GM18520 (cell line): Measurements from ENCODE around the gene MPC2.
"Not testable (repeated sequence)": the region's sequence is repeated elsewhere in the genome, so short reads cannot be mapped to it uniquely, and the experiment has no call there.

Experiments used
- ATAC-seq: cut with Tn5 transposase; IDR thresholded peaks from one replicate; pipeline ENCODE4 v1.9.1; 2021; ENCODE audit not compliant: unreplicated experiment

Gene MPC2

DNA sequence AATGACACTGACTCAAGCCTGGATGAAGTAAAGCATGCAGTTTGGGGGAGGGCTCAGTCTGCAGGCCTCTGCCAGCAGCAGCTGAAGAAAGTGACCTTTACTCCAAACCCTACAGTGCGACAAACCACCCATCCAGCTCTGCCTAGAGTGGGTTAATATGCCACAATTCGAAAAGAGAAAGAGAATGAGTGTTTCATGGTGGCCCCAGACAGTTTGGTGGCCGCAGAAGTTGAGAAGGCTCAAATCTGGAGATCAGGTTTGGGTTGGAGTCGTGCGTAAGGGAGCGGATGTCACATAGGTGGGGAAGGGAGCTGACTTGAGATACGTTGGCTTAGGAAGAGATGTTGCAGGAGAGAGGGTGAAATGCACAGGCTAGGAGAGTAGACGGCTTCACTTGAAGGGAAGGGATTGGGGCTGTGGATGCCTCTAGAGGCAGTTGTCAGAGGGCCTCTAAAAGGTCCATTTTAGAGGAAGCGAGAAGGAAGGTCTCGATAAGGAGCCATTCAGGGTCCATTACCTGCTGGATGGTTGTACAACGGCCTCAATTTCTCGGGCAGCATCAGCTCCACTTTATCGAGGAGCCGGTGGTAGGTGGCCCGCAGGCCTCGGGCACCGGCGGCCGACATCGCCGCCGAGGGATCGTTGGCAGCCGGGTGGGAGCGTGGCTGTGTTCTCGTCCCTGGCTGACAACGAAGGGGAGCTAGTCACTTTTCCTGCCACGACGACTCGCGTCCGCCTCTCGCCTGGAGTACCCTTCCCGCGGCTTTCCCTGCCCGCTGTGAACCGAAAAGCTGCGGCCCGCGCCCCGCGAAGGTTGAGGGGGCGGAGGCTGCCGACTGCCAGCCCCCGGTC lies 1.4 kb downstream of the MPC2 start:
- ATAC-seq = no peak

DNA sequence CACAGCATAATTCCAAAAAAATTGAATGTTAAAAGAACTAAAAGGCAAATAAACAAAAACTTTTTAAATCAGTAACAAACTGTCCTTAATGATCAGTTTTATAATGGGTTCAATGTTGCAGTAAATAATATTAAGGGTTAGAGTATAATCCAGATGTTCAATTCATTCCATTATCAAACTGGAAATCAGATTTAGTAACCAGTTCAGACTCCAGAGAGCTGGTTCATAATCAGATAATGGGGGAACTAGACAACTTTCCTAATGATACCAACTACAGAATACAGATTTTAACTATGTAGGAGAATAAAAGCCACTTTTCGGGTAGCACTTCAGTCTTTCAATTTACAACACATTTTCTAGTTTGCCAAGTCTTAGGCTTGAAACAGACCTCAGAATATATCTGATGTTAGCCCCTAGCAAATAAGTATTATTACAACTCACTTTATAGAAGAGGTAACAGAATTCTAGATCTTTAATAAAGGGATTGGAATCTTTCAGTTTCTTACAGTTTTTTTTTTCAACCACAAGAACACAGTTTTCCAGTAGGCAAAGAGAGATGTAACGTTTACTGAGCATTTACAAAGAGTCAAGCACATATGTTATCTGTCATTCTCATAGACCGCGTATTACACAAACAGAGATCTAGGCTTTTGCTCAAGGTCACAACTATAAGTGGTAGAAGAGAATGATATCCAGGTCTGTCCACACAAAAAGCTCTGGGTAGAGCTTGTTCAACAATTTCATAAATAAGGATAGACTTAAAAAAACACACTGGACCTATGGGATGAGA lies 2.3 kb downstream of the MPC2 start:
- ATAC-seq = no peak

DNA sequence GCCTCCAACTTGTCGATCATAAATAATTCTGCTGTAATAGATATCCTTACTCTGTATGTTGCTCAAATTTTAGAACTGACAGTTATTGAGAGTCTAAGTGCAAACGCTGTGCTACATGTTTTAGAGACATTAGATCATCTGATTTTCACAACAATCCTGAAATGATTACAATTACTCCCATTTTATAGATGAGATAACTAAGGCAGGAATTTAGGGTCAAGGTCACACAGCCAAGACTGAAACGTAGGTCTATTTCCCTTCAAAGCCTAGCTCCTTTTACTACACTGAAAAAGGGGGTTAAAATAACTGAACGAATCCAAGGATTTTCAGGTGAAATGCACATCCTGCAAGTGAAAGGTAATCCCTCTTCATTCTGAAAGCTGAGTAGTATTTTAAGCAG lies 3.1 kb downstream of the MPC2 start:
- ATAC-seq = no peak

DNA sequence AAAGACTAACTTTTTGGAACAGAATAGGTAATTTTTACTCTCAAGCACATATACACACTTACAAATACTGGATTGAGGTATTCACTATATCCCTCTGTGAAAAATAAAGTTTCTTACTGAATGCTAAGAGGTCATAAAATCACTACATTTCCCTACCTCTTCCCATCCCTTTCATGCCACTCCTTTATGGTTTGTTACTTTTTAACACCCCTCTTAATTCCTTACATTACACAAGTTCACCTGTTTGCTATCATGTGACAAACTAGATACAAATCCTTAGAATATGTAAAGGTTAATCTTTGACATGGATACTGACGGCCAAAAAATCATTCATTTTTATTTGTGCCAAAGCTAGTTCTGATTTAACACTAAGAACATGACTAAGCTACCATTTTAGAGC lies 7.1 kb downstream of the MPC2 start:
- no peak for ATAC-seq

DNA sequence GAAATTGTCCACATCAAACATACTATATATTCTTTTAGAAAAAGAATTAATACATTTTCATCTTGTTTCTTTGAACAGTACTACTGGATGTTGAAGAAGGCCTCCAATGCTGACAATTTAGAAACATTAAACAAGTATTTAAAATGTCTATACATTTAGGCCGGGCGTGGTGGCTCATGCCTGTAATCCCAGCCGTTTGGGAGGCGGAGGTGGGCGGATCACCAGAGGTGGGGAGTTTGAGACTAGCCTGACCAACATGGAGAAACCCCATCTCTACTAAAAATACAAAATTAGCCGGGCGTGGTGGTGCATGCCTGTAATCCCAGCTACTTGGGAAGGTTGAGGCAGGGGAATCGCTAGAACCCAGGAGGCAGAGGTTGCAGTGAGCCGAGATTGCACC lies 8.0 kb downstream of the MPC2 start:
- not testable (repeated sequence) for ATAC-seq

DNA sequence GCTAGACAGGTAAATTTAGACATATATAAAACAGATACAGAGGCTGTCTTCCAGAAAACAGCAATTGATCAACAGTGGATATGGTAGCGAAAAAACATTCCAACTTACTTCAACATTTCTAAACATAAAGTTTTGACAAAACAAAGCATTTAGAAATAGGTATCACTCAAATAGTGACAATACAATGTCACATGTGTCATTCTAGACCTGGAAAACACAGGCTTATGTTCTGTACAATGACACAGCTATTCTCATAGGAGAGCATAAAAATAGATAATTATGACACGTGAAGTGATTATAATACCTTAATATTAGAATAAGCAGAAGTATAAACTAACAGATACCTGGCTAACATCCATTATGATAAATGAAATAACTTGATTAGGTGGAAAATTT lies 8.4 kb downstream of the MPC2 start:
- no peak for ATAC-seq

DNA sequence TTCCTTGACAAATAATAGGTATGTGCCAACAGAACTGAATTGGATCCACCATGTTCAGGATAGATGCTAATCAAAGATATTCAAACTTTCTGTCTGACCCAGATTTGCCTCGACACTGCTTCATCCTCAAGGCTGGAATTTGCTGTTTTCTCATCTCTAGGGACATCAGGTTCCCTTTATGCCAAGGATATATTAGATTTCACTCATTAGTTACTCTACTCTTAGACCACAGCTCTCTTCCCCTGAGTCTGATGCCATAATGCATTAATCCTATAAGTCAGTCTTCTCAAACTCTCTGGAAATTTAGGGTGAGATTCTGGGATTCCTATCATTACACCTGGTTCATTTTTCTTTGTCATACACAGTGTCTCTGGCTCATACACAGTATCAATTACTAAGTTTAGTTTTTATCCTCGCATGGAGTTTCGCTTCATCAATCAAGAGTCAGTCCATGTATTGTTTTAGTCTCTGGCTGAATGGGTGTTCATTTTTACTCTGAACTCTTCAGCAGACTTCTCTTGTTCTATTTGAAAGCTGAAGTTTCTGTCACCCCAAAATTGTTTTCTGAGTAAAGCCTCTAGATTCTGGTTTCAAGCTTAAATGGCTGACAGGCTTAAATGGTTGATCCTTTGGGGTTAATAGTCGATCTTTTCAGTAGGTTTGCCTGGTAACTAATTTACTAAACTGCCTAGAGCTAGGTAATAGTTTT lies 9.7 kb downstream of the MPC2 start:
- no peak for ATAC-seq

DNA sequence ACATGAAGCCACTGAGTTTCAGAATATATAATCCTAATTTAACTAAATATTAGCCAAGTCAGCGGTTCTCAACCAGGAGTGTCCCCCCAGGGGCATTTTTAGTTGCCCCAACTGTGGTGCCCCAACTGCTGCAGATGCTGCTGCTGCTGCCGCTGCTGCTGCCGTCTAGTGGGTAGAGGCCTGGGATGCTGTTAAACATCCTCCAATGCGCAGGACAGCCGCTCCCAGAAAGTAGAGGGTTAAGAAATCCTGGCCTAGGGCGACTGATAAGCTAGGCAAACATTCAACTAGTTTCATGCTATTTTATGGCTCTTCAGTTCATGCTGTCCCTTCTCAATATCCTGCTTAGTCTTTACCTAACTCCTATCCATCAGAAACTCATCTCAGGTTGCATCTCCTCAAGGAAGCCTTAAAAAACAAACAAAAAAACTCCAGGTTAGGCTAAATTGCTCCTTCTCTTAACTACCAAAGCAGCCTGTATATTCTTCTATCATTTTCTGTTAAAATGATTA lies 10.3 kb downstream of the MPC2 start:
- ATAC-seq = no peak

DNA sequence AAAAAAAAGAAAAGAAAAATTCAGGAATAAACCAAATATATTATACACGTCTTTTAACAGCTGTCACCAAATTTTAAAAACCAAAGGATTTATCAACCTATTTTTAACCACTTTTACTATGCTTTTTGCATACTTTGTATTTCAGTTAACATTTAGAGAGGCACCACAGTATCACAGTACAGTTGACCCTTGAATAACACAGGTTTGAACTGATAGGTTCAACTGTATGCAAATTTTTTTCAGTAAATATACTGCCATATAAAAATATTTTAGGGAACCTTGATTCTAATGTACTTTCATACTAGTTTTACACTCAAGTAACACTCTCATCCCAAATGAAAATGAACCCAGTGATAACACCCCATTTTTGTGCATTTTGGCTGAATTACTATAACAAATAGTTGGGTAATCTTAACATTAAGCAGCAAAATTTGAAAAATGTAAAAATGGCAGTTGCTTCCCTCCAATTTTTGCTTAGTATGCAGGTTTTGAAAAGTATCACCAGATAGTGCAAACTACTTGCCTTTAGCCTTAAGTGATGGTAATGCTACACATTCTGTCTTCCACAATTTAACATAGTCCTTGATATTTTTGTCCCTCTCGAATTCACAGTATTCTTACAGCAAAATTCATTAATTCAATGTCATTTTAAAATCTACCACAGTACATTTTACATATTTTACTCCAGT lies 12.2 kb downstream of the MPC2 start:
- no peak for ATAC-seq

DNA sequence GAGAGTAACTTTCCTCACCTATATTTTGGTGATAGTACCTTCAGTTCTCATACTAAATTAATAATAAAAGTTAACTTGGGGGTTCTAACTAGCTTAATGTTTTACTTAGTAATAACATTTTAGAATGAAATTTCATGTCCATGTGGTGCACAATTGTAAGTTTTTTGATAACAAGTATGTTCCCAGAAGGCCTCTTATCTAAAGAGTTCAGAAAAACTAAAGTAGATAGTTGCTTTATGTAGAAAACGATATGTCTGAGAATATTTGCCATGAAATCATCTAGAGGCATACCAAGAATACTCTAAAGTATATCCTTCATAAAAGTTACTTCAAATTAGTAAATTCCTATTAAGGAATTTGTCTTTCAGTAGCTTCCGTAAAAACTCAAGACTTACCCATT lies 12.8 kb downstream of the MPC2 start:
- no peak for ATAC-seq

DNA sequence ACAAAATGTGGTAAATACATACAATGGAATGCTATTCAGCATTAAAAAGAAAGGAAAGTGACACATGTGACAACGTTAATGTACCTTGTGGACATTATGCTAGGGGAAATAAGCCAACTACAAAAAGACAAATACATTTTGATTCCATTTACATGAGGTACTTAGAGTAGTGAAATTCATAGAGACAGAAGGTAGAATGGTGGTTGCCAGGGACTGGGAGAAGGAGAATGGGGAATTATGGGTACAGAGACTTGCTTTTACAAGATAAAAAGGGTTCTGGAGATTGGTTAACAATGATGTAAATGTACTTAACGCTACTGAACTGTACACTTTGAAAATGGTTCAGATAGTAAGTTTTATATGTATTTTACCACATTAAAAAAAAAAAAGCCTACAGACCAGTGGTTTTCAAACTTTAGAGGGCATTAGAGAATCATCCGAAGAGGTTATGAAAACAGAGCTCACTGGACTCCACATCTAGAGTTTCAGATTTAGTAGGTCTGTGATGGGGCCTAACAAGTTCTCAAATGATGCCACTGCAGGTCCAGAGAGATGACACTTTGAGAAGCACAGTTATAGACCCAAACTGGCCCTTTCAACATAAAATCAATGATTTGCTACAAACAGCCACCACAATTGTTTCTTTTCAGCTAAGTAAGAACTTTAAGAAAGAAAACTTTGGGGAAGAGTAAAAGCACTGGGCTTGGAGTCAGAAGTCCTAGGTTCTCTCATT lies 13.4 kb downstream of the MPC2 start:
- ATAC-seq = no peak

DNA sequence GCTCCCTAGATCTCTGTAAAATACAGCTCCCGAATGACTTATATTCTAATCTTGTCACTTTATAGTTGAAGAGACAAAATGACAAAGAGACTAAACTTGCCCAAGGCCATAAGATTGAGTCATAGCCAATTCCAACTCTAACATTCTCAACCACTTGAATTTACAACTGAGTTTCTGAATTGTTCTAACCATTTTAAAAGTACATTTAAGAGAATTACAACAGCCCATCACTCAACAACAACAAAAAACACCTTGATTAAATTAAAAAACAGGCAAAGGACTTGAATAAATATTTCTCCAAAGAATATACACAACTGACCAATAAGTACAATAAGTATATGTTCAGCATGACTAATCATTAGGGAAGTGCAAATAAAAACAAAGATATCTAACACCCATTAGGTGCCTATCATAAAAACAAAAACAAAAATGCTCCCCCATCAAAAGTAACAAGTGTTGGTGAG lies 14.2 kb downstream of the MPC2 start:
- ATAC-seq = no peak

DNA sequence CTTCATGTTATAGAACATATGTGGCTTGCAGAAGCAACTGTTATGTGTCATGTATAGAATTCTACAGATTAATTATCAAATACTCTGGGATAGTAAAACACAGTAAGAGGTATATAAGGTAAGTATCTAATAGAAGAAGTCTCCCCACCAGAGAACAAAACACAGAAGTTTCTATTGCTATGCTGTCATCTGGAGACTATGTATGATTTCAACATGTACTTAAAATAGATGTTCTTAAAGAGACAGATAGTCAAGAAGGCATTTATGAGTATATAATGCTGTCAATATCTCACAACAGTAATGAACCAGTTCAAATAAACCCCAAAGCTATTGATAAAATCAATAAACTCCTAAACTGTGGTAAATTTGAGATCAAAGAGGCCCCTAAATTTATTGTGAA lies 14.8 kb downstream of the MPC2 start:
- no peak for ATAC-seq

DNA sequence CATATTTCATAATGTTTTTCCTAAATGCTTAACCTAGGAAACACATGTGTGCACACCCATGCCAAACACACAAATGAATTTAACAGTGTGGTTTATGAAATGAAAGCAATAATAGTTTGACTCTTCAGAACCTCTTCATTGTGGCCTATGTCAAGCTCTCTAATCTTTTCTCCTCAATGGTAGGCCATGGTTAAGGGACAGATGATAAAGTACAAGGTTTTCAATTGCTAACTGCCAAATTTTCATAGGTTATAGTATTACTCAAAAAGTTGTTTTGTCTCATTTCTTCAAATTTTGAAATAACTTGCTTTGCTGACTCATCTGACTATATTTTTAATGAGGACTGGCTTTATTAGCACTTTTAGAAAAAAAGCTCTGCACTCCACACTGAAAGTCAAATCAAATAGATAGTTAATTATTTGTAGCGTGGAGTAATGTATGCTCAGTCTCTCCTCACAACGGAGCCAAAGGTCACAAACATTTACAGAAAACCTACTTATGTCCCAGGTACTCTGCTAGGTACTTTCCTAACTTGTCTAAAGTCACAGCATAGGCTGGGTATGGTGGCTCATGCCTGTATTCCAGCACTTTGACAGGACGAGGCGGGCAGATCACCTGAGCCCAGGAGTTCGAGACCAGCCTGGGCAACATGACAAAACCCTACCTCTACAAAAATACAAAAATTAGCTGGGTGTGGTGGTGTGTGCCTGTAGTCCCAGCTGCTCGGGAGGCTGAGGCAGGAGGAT lies 19.9 kb downstream of the MPC2 start:
- ATAC-seq = no peak

DNA sequence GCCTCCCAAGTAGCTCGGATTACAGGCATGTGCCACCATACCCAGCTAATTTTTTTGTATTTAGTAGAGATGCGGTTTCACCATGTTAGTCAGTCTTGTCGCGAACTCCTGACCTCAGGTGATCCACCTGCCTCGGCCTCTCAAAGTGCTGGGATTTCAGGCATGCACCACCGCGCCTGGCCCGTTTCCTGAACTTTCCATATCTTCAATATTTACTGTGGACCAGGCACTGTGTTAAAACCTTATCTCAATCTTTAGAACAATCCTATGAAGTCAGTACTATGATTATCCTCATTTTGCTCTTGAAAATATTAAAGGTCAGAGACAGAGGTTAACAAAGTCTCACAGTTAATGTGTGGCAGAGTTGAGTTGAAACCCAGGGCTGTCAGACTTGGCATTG lies 21.3 kb downstream of the MPC2 start:
- ATAC-seq = no peak

DNA sequence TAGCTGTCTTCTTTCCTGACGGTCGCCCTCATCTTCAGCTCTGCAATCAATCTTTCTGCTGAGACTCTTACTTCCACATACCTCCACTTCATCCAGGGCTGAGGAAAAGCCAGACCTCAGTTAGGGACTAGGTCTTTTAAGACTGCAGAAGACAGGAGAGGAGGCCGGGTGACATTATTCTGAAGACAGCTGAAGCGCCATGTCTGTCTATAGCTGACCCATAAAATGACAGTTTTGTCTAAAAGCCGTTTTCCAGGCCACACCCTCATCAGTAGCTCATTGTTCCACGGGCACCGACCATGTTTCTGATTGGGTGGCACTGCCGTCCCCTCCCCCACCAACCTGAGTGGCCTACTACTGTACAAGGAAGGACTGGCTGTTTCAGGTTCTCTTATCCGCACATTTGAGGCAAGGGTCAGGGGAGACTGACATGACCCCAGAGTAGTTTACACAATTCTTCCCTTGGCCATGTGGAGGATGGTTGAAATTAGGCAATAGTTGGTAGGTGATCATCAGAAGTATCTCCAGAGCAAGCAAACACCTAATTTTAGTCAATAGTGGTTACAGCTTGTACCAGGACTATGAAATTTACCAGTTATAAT lies 22.9 kb downstream of the MPC2 start, which contains the start of gene ADCY10:
ADCY10 (minus strand) TSS at position 240 of the 602 bp plus-strand sequence. CDS start 8,994 bp downstream, outside the sequence.
- no peak for ATAC-seq

DNA sequence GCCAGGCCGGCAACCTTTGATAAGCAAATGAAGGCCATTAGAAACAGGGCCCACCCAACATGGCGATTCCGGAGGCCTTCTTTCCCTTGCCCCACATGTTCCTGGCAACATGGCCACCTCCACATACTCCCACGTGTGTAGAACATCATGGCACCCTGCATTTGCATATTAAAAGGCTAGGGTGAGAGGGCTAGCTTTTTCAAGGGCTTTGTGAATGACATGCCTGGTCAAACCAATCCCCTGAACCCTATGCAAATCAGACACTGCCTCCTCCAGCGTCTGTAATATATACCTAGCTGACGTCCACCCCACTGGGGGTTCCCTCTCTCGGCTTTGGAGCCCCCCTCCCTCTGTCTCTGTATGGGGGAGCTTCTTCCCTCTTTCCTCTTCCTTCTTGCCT lies 24.6 kb downstream of the MPC2 start:
- no peak for ATAC-seq

DNA sequence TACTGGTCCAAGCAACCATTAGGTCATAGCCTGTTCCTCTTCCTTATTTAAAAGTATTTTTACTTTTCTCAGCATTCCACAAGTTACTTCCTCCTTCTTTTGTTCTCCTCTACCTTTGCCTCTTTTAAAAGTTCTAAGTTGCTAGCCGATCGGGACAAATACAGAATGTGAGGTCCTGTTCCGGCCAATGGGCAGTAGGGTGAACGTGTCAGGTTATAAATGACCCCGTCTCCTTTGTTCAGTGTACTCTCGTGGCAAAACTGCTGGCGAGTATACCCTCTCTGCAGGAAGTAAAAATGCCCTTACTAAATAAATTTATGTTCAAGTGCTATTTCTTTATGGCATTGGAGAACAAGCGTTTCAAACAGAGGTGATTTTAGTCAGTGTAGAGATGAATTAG lies 25.5 kb downstream of the MPC2 start:
- no peak for ATAC-seq

DNA sequence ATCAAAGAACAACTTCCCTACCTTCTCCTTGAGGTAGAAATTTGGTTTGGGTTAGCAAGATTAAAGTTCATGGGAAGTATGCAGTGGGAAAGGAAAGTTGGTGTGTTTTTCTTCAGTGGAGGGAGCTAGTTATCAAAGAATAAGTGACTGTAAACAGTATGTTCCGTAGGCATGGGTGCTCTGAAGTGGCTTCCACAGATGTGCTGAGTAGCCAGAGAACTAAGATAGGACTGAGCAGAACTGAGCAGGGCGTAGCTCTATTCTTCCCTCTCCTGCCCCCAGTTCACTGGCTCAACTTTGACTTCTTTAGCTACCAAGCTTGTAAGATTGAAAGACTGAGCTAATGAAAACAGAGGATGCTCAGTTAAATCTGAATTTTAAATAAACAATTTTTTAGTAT lies 26.3 kb downstream of the MPC2 start:
- no peak for ATAC-seq
